AG09319 (cell line): ENCODE data around the gene THSD4.
"Not testable (repeated sequence)": the region's sequence is repeated elsewhere in the genome, so short reads cannot be mapped to it uniquely, and the experiment has no call there.

ENCODE experiments used
- DNase-seq: peaks from one replicate; pipeline ENCODE4 v3.0.0-alpha.2; 2010; ENCODE audit warnings: low read depth; ENCODE audit errors: extremely low read depth
- TF ChIP-seq, protein P1 (sequence below): IDR thresholded peaks from 2 replicates; pipeline ENCODE4 v1.5.1; 2011; ENCODE audit warnings: low read depth, mild to moderate bottlenecking, inconsistent platforms, low read length, moderate library complexity

THSD4 gene

DNA sequence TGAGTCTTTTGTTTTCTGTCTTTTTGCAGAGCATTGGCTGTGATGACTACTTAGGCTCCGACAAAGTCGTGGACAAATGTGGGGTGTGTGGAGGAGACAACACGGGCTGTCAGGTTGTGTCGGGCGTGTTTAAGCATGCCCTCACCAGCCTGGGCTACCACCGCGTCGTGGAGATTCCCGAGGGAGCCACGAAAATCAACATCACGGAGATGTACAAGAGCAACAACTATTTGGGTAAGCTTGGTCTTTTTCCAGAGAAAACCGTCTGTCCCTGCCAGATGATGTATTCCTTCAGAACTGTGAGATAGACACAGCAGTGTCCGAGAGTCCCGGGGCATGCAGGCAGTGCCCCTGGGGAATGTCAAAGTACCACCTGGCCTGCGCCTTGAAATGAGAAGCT lies 545.2 kb downstream of the THSD4 start:
- no peak for DNase-seq
- TF ChIP-seq, protein P1, sequence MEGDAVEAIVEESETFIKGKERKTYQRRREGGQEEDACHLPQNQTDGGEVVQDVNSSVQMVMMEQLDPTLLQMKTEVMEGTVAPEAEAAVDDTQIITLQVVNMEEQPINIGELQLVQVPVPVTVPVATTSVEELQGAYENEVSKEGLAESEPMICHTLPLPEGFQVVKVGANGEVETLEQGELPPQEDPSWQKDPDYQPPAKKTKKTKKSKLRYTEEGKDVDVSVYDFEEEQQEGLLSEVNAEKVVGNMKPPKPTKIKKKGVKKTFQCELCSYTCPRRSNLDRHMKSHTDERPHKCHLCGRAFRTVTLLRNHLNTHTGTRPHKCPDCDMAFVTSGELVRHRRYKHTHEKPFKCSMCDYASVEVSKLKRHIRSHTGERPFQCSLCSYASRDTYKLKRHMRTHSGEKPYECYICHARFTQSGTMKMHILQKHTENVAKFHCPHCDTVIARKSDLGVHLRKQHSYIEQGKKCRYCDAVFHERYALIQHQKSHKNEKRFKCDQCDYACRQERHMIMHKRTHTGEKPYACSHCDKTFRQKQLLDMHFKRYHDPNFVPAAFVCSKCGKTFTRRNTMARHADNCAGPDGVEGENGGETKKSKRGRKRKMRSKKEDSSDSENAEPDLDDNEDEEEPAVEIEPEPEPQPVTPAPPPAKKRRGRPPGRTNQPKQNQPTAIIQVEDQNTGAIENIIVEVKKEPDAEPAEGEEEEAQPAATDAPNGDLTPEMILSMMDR: no peak

- TF ChIP-seq, protein P1: no peak
- no peak for DNase-seq
These were observed 547.0 kb downstream of the THSD4 start for GRCh38 chr15:71662306-71662705.

GRCh38 chr15:71664622-71665021 lies 549.4 kb downstream of the THSD4 start:
- no peak for DNase-seq
- TF ChIP-seq, protein P1: no peak

DNA sequence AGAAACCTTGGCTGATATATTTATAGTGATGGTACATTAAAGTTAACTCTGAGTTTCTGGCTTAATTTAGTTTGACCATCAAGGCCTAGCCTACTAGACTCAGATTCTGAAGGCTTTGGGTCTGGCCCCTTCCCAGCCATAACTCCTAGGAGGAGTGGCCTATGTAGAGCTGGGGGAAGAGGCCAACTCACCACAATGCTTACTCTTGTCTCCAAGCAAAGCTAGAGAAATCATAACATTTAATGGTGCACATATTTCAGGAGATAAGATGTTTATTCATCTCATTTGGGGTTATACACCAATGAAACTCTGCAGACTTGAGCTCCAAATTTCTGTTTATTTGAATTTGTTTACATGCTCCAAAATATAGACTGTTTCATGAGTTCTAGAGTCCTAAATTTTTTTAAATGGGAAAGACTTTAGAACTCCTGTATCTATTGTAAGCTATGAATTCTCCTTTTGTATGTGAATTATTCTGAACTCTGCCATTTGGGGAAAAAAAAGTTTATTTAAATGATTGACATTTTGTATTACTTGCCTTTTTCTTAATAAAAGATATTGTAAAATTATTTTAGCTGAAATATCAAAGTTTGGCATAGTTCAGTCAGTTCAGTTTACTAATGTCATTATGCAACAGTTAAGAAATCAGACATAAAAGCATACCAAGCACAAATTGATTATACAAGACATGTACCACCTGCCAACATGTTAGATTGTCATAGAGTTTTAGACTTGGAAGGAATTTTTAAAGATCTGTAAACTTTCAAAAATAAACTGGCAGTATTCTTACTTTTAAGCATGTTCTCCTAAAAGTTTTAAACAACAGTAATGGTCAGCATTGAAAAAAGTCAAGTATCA lies 551.7 kb downstream of the THSD4 start:
- no peak for DNase-seq
- TF ChIP-seq, protein P1: no peak

DNA sequence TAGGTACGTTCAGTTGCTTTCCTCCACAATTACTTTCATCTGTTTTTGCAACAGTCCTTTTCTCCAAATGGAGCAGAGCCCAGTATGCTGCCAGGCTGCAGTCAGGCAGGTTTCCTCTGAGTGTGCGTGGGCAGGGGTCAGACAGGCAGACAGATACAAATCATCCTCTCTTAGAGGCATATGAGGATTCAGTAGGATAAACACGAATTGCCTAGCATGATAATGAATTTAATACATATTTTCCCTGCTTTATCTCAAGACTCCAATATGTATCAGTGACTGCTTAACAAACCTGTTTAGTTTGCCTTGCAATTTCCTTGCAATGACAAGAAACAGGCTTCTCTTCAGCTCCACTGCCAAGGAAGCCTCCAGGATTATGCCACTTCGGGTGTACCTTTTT lies 554.4 kb downstream of the THSD4 start:
- TF ChIP-seq, protein P1: no peak
- no peak for DNase-seq

DNA sequence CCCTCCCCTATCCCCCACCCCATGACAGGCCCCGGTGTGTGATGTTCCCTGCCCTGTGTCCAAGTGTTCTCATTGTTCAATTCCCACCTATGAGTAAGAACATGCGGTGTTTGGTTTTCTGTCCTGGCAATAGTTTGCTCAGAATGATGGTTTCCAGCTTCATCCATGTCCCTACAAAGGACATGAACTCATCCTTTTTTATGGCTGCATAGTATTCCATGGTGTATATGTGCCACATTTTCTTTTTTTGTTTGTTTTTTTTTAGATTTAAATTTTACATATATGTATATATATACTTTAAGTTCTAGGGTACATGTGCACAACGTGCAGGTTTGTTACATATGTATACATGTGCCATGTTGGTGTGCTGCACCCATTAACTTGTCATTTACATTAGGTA lies 555.0 kb downstream of the THSD4 start:
- not testable (repeated sequence) for DNase-seq

GRCh38 chr15:71674354-71674753 lies 559.1 kb downstream of the THSD4 start:
- TF ChIP-seq, protein P1: no peak
- DNase-seq: no peak

DNA sequence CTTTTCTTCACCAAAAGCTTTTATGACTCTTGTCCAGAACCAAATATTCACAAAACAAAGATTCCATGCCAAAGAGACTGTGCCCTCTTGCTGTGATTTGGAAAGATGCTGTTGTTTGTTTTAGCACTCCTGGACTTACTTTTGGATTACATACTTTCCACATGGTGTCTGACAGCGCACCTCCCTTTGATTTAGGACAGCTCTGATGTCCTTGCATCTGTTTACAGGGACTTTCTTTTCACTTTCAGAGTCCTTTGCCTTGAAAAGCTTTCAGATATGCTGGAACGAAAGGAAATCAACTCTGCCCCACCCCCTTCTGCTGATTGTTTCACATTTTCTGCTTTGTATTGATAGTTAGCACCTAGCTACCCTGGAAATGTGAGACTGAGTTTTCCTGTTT lies 562.1 kb downstream of the THSD4 start:
- TF ChIP-seq, protein P1: no peak

More for the DNA sequence above, 562.1 kb downstream of the THSD4 start:
- no peak for DNase-seq
